Measurements from ENCODE around the gene NEDD4L.

The NEDD4L gene

GRCh38 chr18:58363767-58364540, 319.9 kb downstream of the NEDD4L start:
- Histone ChIP-seq H3K27ac (ENCODE audit: low read depth, low read length) (no peak overlapping the region), H3K27me3 (ENCODE audit: low read length) (no peaks in the 10 kb centered on the region), H2AFZ (ENCODE audit: low read depth, low read length, severe bottlenecking) (no peak overlapping the region), H4K20me1 (ENCODE audit: low read depth, low read length) (no peaks in the 10 kb centered on the region), H3K79me2 (ENCODE audit: insufficient read depth, low read length) (no peaks in the 10 kb centered on the region), H3F3A (ENCODE audit: insufficient read depth) (no peaks in the 10 kb centered on the region), H3K9me2 (replicated peaks; ENCODE audit: insufficient read depth, low read length) (no peaks in the 10 kb centered on the region), H3K4me2 (ENCODE audit: low read depth, low read length, poor library complexity, severe bottlenecking) (no peak overlapping the region), H3K36me3 (ENCODE audit: low read length) (no peaks in the 10 kb centered on the region), H3K4me3 (ENCODE audit: insufficient read depth, low read length, poor library complexity, severe bottlenecking) (no peak overlapping the region), H3K9ac (ENCODE audit: low read length) (no peak overlapping the region), H3K9me3 (ENCODE audit: insufficient read depth, low read length) (no peaks in the 10 kb centered on the region)
- TF ChIP-seq CTCF (IDR thresholded peaks at IDR 0.05; ENCODE audit: insufficient read depth, low read length, poor library complexity, severe bottlenecking) (no peak), EZH2phosphoT487 (conservative IDR thresholded peaks at IDR 0.05; ENCODE audit: low read length) (no peak)

- Histone ChIP-seq H4K20me1 (ENCODE audit: low read depth, low read length) (no peaks in the 10 kb centered on the region), H3K4me3 (ENCODE audit: insufficient read depth, low read length, poor library complexity, severe bottlenecking) (no peak overlapping the region), H3K4me2 (ENCODE audit: low read depth, low read length, poor library complexity, severe bottlenecking) (no peak overlapping the region), H3K9me3 (ENCODE audit: insufficient read depth, low read length) (no peaks in the 10 kb centered on the region), H3K9ac (ENCODE audit: low read length) (no peak overlapping the region), H3K79me2 (ENCODE audit: insufficient read depth, low read length) (no peaks in the 10 kb centered on the region), H3K27ac (ENCODE audit: low read depth, low read length) (no peak overlapping the region), H3F3A (ENCODE audit: insufficient read depth) (no peaks in the 10 kb centered on the region), H3K9me2 (replicated peaks; ENCODE audit: insufficient read depth, low read length) (no peaks in the 10 kb centered on the region), H3K27me3 (ENCODE audit: low read length) (no peaks in the 10 kb centered on the region), H3K36me3 (ENCODE audit: low read length) (no peaks in the 10 kb centered on the region), H2AFZ (ENCODE audit: low read depth, low read length, severe bottlenecking) (no peak overlapping the region)
- TF ChIP-seq CTCF (IDR thresholded peaks at IDR 0.05; ENCODE audit: insufficient read depth, low read length, poor library complexity, severe bottlenecking) (no peak), EZH2phosphoT487 (conservative IDR thresholded peaks at IDR 0.05; ENCODE audit: low read length) (no peak)
Measured at GRCh38 chr18:58364876-58365528, 321.0 kb downstream of the NEDD4L start.

GRCh38 chr18:58367425-58368140, 323.6 kb downstream of the NEDD4L start:
- Histone ChIP-seq H3K9ac (ENCODE audit: low read length) (no peak overlapping the region), H3F3A (ENCODE audit: insufficient read depth) (no peaks in the 10 kb centered on the region), H3K27me3 (ENCODE audit: low read length) (no peaks in the 10 kb centered on the region), H3K9me3 (ENCODE audit: insufficient read depth, low read length) (no peaks in the 10 kb centered on the region), H3K4me2 (ENCODE audit: low read depth, low read length, poor library complexity, severe bottlenecking) (no peak overlapping the region), H3K36me3 (ENCODE audit: low read length) (no peaks in the 10 kb centered on the region), H4K20me1 (ENCODE audit: low read depth, low read length) (no peaks in the 10 kb centered on the region), H3K4me3 (ENCODE audit: insufficient read depth, low read length, poor library complexity, severe bottlenecking) (no peak overlapping the region), H3K79me2 (ENCODE audit: insufficient read depth, low read length) (no peaks in the 10 kb centered on the region), H3K9me2 (replicated peaks; ENCODE audit: insufficient read depth, low read length) (no peaks in the 10 kb centered on the region), H2AFZ (ENCODE audit: low read depth, low read length, severe bottlenecking) (no peak overlapping the region), H3K27ac (ENCODE audit: low read depth, low read length) (no peak overlapping the region)
- no peak for TF ChIP-seq EZH2phosphoT487 (conservative IDR thresholded peaks at IDR 0.05; ENCODE audit: low read length)
- no peak for TF ChIP-seq CTCF (IDR thresholded peaks at IDR 0.05; ENCODE audit: insufficient read depth, low read length, poor library complexity, severe bottlenecking)
